ENCODE measurements around the gene FLRT1.

Gene FLRT1

DNA sequence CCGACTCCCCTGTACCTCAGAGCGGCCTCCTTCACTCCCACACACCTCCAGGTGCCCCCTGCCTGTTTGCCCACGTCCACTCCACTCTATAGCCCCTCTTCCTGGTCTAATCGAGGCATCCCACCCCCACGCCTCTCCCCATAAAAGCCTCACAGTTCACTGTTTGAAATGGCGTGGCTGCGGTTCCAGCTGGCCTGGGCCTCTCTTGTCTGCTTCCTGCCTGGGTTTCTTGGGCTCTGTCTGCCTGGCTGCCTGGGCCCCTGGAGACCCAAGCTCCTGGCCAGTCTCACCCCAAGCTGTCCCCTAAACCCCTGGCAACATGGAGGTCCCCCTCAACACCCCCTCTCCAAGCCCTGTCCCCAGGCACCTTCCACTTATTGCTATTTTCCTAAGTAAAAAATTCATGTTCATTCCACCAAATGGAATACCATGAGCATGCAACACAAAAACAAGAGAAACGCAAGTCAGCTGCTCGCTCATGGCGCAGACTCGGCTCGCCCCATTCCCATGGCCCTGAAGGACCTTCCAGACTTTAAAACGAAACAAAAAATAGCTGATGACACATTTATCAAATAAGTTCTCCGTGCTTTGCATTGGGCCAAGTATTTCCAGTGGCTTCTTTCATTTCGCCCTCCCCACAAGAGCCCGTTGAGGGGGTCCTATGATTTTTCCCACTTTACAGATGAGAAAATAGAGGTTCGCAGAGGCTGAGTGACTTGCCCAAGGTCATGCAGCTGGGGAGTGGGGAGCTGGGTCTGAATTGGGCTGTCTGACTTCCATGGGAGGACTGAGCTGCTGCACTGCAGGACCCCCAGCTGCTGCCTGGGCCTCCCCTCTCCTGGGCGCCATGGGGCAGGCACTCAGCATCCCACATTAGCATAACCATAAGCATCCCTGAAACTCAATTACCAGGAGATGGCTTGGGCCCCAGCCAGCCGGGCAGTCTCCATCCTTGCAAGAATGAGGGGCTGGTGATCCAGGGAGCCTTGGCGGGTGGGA is 11.7 kb upstream of the FLRT1 start:
- DNase-seq (ENCODE audit: low spot score), result no peak

DNA sequence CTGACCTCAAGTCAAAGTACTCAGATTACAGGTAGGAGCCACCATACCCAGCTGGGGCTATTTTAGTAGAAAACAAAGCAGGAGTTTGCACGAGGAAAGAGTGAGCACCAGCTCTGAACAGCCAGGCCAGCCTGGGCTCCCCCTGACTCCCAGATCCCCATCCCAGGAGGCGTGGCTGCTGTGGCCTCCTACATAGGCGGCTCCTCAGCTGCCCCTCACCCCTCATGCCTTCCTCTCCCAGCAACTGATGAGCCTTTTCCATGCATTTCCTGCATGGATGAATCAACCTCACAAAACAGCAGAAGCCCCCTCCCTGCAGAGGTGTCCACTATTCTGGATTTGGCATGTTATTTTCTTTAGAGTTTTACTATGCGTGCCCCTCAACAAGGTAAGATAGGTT is 10.5 kb upstream of the FLRT1 start:
- no peak for DNase-seq (ENCODE audit: low spot score)

DNA sequence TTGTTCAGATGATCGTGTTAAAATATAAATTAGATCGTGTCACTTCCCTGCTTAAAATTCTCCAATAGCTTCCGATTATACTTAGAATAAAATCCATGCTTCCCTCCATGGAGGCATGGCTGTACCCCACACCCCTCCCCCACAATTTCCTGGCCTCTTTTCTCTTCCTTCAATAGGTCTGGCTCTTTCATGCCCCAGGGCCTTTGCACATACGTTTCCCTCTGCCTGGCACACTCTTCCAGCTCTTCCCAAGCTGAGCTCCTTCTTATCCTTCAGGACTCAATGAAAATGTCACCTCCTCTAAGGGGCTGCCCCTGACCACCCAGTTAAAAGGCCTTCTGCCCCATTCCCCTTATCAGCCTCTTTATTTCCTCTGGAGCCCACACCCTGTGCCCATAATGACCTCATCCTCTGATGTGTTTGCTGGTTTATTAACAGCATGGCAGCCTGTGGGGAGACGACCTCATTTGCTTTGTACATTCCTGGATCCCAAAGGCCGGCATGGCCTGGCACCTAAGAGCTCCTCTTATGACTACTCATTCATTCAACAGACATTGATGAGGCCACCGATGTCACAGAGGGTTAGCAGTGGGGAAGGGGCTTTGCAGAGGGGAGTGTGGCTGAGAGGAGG is 9.0 kb upstream of the FLRT1 start:
- no peak for DNase-seq (ENCODE audit: low spot score)

DNA sequence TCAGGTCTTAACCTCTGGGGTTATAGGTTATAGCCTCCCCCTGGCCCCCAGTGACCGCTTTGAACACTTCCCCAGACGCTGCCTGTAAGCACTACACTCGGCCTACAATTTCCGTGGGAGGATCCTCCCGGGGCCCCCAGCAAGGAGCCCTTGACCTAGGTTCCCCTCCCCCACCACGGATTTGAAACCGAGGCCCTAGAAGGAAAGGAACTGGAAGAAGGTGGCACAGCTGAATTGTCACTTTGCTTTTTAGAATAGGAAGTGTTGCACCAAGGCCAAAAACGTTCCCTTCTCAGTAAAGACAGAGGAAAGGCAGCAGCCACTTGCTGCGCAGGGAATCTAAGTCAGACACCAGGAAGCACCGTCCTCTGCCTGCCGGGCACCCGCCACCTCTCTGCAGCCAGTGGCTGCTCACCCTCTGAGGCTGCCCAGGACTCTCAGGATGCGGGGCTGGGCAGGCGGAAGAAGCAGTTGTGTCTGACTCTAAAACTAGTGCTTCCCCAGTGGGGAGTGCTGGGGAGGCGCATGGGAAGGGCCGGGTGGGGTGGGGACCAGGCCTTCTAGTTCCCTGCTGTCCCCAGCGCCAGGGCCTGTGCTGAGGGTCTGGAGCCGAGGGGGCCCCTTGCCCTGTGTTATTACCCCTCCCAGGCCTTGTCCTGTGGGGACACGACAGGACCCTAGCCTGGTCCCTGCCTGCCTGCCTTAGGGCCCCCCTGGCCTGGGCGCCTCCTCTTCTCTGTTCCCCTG is 7.9 kb upstream of the FLRT1 start:
- DNase-seq (ENCODE audit: low spot score), result no peak

DNA sequence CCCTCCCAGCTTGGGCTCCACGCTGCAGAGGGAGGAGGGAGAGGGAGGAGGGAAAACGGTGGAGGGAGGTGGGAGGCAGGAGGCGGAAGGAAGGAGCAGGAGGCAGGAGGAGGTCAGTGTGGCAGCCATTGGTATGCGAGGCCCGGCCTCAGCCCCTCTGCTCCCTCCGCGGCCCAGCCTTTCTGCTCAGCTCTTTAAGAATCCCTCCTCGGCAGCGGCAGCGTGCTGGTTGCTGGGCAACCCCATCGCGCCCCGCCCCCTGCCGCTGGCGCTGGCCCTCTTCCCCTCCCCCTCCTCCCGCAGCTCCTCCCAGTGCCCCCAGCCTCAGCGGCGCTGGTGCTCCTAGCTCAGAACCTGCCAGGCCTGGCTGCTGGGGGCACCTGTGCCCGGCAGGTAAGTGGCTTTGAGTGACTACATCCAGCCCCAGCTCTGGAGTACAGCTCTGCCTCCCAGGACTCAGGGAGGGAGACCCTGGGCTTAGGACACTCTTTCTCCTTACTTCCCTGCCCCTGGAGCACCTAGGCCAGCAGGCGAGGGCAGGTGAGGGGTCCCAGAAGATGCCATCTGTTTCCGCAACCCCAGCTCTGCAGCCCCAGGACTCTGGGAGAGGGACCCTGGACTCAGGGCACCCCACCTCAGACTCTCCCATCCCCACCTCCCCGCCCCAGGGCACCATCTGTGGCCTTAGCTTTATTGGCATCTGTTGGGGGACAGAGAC is 7.2 kb upstream of the FLRT1 start:
- DNase-seq (ENCODE audit: low spot score), result peak; percentile 67

DNA sequence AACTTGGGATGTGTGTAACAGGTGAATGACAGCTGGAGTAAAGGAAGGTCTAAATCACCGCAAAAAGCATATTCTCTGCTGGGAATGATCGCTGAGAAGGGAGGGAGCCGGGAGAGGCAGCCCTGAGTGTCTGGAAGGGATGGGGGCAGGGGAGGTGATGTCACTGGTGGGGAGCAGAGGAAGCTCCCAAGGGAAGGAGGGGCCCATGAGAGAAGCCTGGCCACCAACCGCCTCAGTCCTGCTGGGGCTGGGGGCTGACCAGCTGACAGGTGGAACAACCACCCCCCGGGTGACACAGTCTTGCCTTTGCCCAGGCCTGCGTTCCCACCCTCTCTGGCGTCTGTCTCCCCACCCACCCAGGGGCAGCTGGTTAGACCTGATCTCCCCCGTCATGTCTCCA is 6.0 kb upstream of the FLRT1 start:
- DNase-seq (ENCODE audit: low spot score), result no peak

DNA sequence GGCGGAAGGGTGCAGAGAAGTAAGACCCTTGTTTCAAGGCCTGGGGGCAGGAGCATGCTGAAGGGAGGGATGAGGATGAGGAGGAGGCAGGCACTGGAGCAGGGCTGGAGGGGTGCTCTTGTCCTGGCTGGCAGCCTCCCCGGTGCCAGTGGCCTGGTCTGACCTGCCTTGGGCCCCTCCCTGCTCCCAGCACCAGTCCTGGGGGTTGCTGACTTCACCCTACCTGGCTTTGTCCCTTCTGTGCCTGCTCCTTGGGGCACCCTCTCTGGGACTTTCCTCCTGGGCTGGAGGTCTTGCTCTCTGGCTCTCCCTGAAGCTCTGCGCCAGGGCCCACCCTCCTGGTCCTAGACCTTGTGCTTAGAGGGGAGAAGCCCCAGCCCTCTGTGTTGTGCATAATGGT is 4.7 kb upstream of the FLRT1 start:
- DNase-seq (ENCODE audit: low spot score), result no peak

DNA sequence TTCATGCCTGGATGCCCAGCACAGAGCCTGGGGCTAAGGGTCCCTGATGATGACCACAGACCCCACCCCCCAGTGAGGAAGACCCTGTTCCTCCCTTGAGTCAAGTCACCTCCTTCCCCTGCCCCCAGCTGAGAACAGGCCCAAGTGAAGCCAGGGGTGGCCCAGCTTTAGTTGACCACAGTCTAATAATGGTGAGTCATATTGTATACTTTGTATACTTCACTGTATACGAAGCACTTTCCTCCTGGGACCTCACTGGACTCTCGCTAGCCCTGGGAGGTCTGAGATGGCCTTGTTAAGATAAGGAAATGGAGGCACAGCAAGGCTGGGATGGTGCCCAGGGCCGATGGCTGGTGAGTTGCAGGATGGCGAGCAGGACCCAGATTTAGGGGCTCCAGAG is 3.7 kb upstream of the FLRT1 start:
- DNase-seq (ENCODE audit: low spot score), result no peak

DNA sequence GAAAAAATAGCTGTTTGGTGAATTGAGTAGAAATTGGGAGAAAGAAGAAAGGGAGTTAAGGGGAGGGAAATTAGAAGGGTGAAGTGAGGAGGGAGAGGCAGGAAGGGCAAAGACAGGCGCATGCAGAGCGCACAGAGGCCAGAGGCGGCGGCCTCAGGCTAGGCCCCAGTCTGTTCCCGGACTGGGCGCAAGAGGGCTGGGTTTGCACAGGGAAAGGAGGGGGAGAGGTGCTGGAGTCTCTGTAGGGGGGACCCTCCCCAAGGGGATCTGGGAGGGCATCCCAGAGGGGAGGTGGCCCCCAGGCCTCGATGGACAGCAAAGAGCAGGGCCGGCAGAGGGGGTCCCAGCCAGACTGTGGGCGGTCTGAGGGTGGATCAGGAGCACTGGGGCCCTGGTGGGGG is 1.3 kb upstream of the FLRT1 start:
- DNase-seq (ENCODE audit: low spot score), result no peak

DNA sequence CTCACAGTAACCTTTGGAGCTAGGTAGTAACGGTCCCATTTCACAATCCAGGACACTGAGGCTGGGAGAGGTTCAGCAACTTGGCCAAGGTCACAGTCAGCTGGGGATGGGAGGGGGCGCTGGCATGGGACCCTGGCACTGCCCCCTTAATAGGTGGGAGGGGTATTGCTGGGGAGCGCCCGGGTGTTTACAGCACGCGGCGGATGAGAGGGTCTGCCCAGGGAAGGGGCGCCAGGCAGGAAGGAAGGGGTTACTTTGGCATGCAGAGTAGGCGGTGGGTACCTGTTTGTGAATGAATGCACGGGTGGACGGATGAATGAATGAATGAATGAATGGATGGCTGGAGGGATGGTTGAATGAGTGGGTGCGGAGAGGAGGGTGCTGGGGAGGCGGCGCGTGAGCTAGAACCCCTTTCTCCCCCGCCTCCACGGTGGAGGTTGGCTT is 628 bp upstream of the FLRT1 start:
- no peak for DNase-seq (ENCODE audit: low spot score)

DNA sequence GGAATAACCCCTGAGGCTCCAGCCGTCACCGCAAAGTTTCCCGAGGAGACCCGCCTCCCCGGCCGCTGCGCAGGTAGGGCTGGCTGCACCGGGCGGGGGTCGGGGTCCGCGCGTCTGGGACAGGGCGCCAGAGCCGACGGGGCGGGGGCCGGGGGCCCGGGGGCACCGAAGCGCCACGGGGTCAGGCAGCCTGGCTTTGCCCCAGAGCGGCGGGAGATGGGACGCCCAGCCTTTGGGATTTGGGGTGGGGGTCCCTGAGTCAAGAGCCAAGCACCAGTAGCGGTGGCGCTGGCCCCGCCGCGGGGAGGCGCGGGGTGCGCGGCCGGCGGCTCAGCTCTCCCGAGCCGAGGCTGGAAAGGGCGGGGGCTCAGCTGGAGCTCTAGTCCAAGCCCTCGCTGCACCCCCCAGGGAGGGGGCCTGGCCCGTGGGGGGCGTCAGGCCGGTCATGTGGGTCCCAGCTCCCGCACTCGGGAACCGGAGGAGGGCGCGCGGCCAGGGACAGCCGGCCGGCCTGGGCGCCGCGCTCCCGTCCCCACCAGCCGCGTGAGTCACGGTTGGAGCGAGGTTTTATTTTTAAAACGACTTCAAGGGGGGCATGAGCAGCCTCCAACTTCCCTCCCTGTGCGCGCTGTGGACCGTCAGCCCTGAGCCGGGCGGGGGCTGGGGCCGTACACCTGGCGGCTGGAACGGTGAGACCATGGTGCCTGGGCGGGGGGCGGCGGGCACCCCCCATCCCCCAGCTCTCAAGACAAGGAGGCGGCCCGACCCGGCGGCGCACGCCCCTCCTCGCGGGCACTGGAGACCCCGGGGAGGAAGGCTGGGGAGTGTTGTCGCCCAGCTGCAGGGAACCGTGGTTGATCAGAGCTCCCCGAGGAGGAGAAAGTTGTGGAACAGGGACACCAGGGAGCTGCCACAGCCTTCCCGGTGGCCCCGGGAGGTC is 626 bp downstream of the FLRT1 start:
- peak; percentile 65 for DNase-seq (ENCODE audit: low spot score)

DNA sequence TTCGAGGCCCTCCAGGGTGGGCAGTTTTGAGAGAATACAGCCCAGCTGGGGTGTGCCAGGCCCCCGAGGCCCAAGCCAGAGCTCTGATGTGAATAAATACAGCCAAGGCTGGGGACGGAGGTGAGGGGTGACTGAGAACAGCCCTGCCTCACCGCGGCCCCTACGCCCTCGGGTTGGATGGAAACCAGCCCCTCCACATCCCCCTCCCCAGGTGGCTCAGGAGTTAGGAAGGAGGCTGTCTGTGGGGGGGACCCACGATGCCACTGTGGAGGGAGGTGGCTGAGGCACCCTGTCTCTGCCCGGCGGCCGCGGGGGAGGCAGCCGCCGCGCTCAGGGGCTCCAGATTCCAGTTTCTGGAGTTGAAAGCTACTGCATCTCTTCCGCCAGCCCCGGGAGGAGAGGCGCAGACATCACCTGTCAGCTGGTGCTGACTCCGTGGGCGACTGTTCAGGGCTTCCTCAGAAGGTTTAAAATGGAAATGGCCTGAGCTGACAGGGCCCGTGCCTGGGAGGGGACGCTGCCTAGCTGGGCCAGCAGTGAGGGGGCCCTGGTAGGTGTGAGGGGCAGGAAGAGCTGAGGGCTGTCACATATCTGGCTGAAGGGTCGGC is 1.4 kb downstream of the FLRT1 start:
- no peak for DNase-seq (ENCODE audit: low spot score)

DNA sequence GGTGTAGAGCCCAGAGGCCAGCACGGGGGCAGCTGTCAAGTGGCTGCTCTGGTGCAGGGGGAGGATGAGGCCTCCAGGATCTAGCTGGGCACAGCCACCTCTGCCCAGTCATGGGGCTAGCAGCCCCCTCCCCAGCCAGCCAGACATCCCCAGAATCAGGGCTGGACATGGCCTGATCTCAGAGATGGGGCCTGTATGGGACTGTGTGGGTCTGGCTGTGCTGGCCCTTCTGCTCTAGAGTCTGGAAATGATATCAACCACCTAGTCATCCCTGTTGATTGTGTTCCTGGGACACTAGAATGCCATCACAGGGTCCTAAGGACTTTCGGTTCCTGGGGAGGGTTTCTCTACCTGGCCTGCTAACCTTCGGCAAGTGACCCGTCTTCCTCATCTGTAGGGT is 2.8 kb downstream of the FLRT1 start:
- no peak for DNase-seq (ENCODE audit: low spot score)

DNA sequence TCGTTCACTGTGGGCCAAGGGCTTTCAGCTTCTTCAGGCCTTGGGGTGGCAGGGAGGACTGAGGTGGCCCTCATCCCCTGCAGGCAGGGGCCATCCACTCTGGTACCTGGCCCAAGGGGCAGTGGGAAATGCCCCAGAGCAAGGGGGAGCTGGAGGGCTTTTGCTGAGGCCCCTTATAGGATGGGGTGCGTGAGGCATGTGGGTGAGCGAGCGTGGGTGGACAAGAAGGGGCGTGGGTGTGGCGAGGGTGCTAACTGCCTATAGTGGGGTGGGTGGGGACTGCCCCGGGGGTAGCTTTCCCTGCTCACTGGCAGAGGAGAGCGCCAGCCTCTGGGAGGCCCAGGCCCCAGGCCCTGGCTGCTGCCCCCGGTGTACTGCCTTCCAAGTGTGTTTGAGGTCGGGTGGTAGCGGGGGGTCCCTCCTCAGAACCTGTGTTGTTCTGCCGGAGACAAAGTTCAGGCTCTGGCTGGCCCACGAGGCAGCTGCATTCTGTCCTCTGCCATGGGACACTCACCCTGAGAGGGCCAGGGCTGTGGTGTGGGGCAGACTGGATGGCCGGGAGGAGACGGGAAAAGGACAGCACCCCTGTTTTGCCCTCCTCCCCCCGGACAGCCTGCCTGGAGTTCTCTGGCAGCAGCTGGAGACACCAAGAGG is 3.4 kb downstream of the FLRT1 start:
- no peak for DNase-seq (ENCODE audit: low spot score)

DNA sequence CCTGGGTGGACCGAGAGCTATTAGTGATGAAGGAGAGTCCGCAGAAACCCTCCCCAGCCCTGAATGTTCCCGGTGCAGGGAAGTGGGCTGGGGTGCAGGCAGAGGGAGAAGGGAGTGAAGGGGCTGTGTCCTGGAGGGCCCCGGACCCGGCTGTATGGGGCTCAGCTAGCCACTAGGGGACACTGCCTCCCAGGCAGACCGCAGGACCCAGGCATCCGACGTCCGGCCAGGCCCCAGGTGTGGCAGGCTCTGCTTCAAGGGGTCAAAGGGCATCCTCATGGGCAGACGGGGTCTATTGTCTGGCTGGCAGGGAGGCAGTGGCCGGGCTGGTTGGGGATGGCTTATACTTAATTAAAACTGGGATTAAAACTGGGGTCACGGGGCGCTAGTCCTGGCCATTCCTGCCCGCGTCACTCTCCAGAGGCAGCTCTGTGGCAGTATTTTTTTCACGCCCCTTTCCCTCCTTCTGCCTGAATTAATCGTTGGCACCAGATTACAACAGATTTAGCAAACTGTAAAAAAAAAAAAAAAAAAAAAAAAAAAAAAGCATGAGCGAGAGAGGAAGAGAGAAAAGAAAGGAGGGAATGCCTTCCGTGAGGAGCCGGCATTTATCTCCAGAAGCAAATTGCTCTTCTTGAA is 5.1 kb downstream of the FLRT1 start:
- DNase-seq (ENCODE audit: low spot score), result no peak

DNA sequence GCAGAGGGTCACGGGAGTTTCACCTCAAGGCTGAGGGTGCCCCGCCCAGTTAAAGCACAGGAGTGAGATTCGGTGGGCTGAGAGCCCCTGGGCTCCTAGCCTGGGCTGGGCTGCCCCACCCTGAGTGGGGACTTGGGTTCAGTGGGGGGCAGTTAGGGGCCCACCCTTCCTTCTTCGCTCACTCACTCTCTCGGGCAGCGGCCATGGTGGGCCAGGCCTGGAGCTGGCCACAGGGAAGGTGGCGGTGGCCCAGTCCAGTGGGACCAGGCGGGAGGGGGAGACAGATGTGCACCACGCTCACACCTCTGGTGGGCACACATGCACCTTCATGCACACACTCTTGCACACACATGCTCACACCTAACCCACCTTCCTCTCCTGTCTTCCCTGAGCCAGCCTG is 6.1 kb downstream of the FLRT1 start:
- no peak for DNase-seq (ENCODE audit: low spot score)

DNA sequence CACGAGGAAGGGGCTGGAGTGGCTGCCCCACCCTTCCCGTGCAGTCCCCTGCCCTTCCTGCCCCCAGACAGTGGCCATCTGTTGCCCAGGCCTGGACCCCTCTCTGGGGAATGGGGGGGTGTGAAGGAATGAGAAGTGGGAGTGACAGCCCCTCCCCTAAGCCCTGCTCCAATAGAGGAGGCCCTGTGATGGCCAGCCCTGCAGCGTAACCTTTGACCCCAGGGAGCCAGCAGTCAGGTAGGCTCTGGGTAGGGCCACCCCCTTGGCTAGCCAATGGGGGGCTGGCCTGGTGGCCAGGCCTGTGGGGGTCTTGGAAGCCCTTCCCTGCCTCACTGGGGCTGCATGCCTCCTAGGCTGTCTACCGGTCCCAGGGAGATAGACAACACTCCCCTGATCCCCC is 6.6 kb downstream of the FLRT1 start:
- DNase-seq (ENCODE audit: low spot score), result no peak

DNA sequence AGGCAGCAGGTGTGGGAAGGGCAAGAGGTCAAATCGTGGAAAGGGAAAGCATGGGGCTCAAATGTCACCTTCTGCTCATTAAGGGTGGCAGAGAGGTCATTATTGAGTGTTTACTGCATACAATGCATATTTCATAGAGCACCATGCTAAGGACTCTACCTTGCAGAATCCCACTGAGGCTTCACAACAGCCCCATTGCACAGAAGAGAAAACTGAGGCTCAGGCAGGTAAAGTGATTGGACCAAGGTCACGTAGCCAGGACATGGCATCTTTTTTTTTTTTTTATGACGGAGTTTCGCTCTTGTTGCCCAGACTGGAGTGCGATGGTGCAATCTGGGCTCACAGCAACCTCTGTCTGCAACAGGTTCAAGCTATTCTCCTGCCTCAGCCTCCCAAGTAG is 7.8 kb downstream of the FLRT1 start:
- no peak for DNase-seq (ENCODE audit: low spot score)

DNA sequence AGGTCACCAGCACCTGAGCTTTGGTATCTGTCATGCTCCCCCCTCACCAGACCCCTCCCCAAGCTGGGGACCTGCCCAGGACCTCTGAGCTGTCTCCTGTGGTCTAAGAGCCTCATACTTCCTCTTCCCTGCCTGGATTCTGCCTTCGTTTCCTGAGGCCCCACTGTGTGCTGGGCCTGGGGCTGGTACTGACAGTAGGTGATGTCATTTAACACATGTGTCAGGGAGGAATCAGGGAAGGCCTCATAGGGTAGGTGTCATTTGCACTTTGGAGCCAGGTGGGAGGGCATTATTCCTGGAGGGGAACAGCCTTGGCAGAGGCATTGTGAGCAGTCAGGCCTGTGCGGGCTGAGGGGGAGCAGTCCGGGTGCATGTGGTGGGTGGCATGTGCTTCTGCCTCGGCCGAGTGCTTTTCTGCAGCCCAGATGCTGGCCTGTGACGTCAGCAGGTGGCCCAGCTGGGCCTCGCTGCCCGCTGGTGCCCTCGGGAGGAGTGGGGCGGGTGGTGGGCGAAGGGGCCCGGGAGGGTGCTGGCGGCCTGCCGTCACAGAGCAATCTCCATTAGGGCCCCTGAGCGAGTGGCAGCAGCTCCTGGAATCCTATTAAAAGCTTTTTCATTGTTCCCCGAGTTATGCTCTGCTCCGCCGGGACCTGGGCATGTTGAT is 9.1 kb downstream of the FLRT1 start:
- DNase-seq (ENCODE audit: low spot score), result peak; percentile 84
